Lower lobe of right lung (tissue), 2 donors: Measurements from ENCODE around the gene TRPC1. TPM values are rescaled to one million over a fixed set of nuclear protein-coding genes. Genes with fewer than 3 reads are reported as not detected.
A peak's percentile ranks its signal among the peaks of the same experiment; 100 is the strongest.

ENCODE experiments used
- ATAC-seq, 2 donors: fragments of 200-7000 bp; cut with Tn5 transposase; one replicate each; pipeline ENCODE4 v1.9.1; 2020 to 2022; ENCODE audit warnings: mild to moderate bottlenecking in 2 of 2, moderate library complexity in 2 of 2
- DNase-seq: peaks from one replicate; pipeline ENCODE4 v3.0.0-alpha.2; 2020
- H3K27ac ChIP-seq: fragments of 200-600 bp; one replicate; pipeline ENCODE4 v1.8.0; 2022
- H3K27me3 ChIP-seq: fragments of 200-600 bp; one replicate; pipeline ENCODE4 v1.8.0; 2022; ENCODE audit warnings: low read depth
- H3K36me3 ChIP-seq: fragments of 200-600 bp; one replicate; pipeline ENCODE4 v1.8.0; 2022; ENCODE audit warnings: mild to moderate bottlenecking
- H3K4me1 ChIP-seq: fragments of 200-600 bp; one replicate; pipeline ENCODE4 v1.8.0; 2022
- H3K4me3 ChIP-seq: fragments of 200-600 bp; one replicate; pipeline ENCODE4 v1.8.0; 2022; ENCODE audit warnings: mild to moderate bottlenecking
- H3K9me3 ChIP-seq: fragments of 200-600 bp; one replicate; pipeline ENCODE4 v1.8.0; 2022
- CTCF ChIP-seq: fragments of 200-600 bp; IDR thresholded peaks from one replicate; pipeline ENCODE4 v1.8.0; 2022; ENCODE audit warnings: antibody characterized with exemption, mild to moderate bottlenecking
- intact Hi-C: fragments of 100-400 bp; cut with DNase I; formaldehyde crosslinking; loops from one replicate; pipeline ENCODE4 v1.11.0; 2022
- total RNA-seq: library from RNA; stranded (reverse); fragmentation: NEBNext Ultra II Directional; extraction: Animal tissue kit (Norgen Biotek cat#: 25700); gene quantifications from one replicate; pipeline ENCODE4 v1.2.1, GENCODE V29; 2021
- donor health status: DM: no; HTN: yes; CAD: no; lungs with severe emphysema.

TRPC1 gene
- total RNA-seq, 1 donor from 2014 or later, result 5.4 TPM

DNA sequence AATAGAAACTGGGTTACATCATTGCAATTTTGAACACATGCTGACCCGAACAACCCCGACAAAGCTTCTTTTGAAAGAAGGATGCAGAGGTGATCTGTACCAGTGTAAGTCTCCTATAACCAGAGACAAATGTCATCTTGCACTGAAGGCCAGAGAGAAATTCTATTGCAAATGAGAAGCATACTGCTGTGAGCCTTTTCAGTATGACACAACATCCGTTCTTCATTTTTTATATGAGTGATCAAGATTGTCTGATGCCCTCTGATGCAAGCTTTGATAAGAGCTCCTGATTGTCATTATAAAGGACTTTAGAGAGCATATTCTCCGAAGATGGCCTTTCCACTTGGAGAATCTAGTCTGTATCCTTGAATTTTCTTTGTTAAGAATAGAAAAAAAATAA lies 128.2 kb downstream of the TRPC1 start:
- no peak for TF ChIP-seq CTCF
- Histone ChIP-seq H3K27ac (no peak overlapping the region), H3K36me3 (no peaks in the 10 kb centered on the region), H3K4me1 (peaks cover 9% of the 10 kb centered on the region), H3K9me3 (no peaks in the 10 kb centered on the region), H3K4me3 (no peak overlapping the region), H3K27me3 (no peaks in the 10 kb centered on the region)
- ATAC-seq, result peak in 1 of 2 donors; percentile 22
- no peak for DNase-seq
- intact Hi-C loops, result no loop called here

DNA sequence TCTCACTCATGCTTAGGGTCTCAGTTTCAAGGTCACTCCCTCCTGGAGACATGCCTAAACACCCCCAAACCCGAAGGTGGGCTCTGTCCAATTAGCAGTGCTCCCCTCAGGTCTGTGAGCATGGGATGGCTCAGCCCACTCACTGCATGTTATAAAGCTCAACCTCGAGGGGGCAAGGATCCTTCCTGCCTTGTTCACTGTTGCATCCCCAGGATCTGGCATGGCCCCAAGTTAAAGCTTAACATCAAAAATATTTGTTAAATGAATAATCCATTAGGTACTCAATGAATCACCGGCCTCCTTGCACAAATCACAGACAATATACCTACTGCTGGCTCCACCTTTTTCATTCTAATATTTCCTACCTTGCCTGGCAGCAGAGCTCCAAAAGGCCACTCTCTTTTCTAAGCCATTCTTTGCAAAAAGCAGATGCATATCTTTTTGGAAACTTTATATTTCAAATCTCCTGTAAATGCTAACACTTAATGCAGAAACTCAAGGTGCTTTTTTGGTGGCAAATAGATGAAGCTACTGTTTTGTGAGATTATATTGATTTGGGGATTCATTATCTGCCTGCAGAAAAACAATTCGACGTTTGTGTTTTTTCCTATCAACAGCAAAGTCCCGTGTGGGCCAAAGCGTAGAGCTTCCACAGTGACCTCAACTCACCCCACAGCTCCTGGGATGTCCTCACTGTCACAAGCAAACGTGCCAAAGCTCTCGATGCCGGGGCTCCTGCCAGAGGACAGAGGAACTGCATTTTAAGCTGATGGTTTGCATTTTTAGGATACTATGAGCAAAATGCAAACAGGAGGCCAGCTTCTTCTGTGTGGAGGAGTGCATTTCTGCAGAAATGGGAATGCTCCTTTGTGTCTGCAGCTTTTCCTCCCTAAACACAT lies 129.7 kb downstream of the TRPC1 start:
- H3K9me3 ChIP-seq, result no peaks in the 10 kb centered on the region
- intact Hi-C loops, result no loop called here
- H3K4me3 ChIP-seq, result no peak overlapping the region
- no peak overlapping the region for H3K27ac ChIP-seq
- no peak for DNase-seq
- peaks cover 9% of the 10 kb centered on the region for H3K4me1 ChIP-seq
- no peak for TF ChIP-seq CTCF
- no peaks in the 10 kb centered on the region for H3K27me3 ChIP-seq
- no peaks in the 10 kb centered on the region for H3K36me3 ChIP-seq
- ATAC-seq, result no peak

- ATAC-seq, result no peak
- Histone ChIP-seq H3K27ac (no peak overlapping the region), H3K27me3 (no peaks in the 10 kb centered on the region), H3K36me3 (no peaks in the 10 kb centered on the region), H3K4me1 (no peaks in the 10 kb centered on the region), H3K4me3 (no peak overlapping the region), H3K9me3 (no peaks in the 10 kb centered on the region)
- no peak for DNase-seq
- intact Hi-C loops, result no loop called here
- no peak for TF ChIP-seq CTCF
These were observed 133.2 kb downstream of the TRPC1 start for GRCh38 chr3:142857056-142857455.

Other genes starting within 250 kb of the TRPC1 start
- 19.7 TPM for gene ATR, start 145.3 kb upstream of the TRPC1 start, total RNA-seq
- gene PLS1, start 127.6 kb upstream of the TRPC1 start, total RNA-seq, result 23.9 TPM
- gene PCOLCE2, start 165.0 kb downstream of the TRPC1 start, total RNA-seq, result 41.0 TPM
- not detected for gene PAQR9, start 239.6 kb downstream of the TRPC1 start, total RNA-seq